HTR-8/SVneo (cell line): ENCODE data around the gene LDLRAD2.

Experiments used
- DNase-seq: peaks from one replicate; pipeline ENCODE4 v3.0.0; 2011; ENCODE audit warnings: low spot score, mixed read lengths; ENCODE audit not compliant: insufficient read length
- FAIRE-seq: peaks from 2 replicates; lab custom pipeline; 2011; peaks lifted over from hg19 to GRCh38; lab: Jason Lieb, UNC

The LDLRAD2 gene

DNA sequence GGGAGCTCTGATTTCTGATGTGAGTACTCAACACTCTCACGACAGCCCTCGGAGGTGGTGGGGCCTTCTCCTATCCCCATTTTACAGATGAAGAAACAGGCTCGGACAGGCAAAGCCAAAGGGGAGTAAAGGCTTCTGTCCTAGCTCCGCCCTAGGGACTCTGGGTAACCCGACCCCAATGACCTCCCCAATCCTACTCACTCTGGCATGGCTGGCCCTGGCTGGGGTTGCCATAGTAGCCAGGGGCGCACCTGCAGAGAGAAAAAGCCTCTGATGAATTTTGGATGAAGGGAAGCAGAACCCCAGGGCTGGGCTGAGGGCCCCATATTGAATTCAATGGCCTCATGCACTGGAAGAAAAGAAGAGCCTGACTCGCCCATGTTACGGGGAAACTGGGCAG lies 61.1 kb downstream of the LDLRAD2 start:
- DNase-seq, result no peak
- no peak for FAIRE-seq

DNA sequence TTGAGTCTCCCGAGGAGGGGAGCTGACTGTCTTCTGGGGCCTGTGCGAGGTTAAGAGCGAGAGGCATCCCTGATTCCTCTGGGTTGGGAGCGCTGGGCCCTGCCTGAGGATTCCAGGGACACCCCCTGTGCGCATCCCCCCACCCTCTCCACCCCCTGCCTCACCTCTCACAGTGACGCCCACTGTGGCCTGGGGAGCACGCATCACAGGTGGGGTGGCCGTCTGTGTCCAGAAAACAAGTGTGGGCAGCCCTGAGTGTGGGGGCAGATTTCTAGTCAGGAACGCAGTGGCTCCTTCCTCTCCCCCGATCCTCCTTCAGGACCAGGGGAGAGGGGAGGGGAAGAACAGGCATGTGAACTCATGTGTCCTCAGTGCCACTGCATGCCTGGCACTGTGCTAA lies 61.7 kb downstream of the LDLRAD2 start:
- no peak for FAIRE-seq
- no peak for DNase-seq

DNA sequence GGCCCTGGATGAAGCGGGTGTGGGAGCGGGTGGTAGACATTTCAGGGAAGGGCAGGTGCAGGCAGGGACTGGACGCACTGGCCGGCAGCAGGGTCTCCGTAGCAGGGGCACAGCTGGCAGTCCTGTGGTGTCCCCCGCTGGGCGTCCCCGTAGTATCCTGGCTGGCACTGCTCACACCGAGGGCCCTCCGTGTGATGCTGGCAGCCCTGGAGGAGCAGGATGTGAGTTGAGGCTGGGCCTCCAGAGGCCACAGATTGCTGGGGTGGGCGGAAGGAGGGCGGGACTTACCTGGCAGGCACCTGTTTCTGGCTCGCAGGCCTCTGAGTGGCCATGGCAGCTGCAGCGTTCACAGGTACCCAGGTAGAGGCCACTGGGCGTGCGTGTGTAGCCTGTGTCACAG lies 62.3 kb downstream of the LDLRAD2 start:
- FAIRE-seq (no peak), DNase-seq (no peak)
